Glutamatergic neuron (in vitro differentiated cells): ENCODE data around the gene GSTM4. TPM values are rescaled to one million over a fixed set of nuclear protein-coding genes. Genes with fewer than 3 reads are reported as not detected.

Experiments
- DNase-seq: peaks from one replicate; pipeline ENCODE4 v3.0.0; 2022
- H3K27ac Mint-ChIP-seq: one replicate; pipeline ENCODE4 v1.8.0; 2020; ENCODE audit warnings: mild to moderate bottlenecking, mixed read lengths, inconsistent platforms; ENCODE audit not compliant: unreplicated experiment
- H3K27me3 Mint-ChIP-seq: one replicate; pipeline ENCODE4 v1.8.0; 2020; ENCODE audit warnings: mild to moderate bottlenecking, moderate library complexity, mixed read lengths, inconsistent platforms; ENCODE audit not compliant: unreplicated experiment
- H3K36me3 Mint-ChIP-seq: one replicate; pipeline ENCODE4 v1.8.0; 2020; ENCODE audit warnings: mild to moderate bottlenecking, mixed read lengths, inconsistent platforms; ENCODE audit not compliant: unreplicated experiment
- H3K4me1 Mint-ChIP-seq: one replicate; pipeline ENCODE4 v1.8.0; 2020; ENCODE audit warnings: mild to moderate bottlenecking, low read depth, mixed read lengths, inconsistent platforms; ENCODE audit not compliant: unreplicated experiment
- H3K4me3 Mint-ChIP-seq: one replicate; pipeline ENCODE4 v1.8.0; 2020; ENCODE audit warnings: mild to moderate bottlenecking, mixed read lengths, inconsistent platforms; ENCODE audit not compliant: unreplicated experiment
- H3K9me3 Mint-ChIP-seq: one replicate; pipeline ENCODE4 v1.8.0; 2020; ENCODE audit warnings: mild to moderate bottlenecking, moderate library complexity, mixed read lengths, inconsistent platforms; ENCODE audit not compliant: unreplicated experiment
- CTCF ChIP-seq: fragments of 200-600 bp; sonication (generic); IDR thresholded peaks from one replicate; pipeline ENCODE4 v1.5.0; 2021; ENCODE audit not compliant: partially characterized antibody, unreplicated experiment
- total RNA-seq: library from RNA; stranded (reverse); fragmentation: NEBNext Ultra II Directional; extraction: Animal tissue kit (Norgen Biotek cat#: 25700); gene quantifications from one replicate; pipeline ENCODE4 v1.2.1, GENCODE V29; 2021; ENCODE audit not compliant: unreplicated experiment

Gene GSTM4
- total RNA-seq, 1 donor from 2014 or later: 12.3 TPM

- H3K4me1 Mint-ChIP-seq: peaks cover 19% of the 10 kb centered on the region
- TF ChIP-seq CTCF: no peak
- no peaks in the 10 kb centered on the region for H3K36me3 Mint-ChIP-seq
- H3K9me3 Mint-ChIP-seq: peaks cover 3% of the 10 kb centered on the region
- H3K4me3 Mint-ChIP-seq: peak overlapping the region; percentile 98
- DNase-seq: no peak
- H3K27me3 Mint-ChIP-seq: peaks cover 11% of the 10 kb centered on the region
- peak overlapping the region; percentile 64 for H3K27ac Mint-ChIP-seq
These were observed 34.3 kb upstream of the GSTM4 start for GRCh38 chr1:109621379-109622136.

GRCh38 chr1:109622137-109622892, 33.6 kb upstream of the GSTM4 start:
- Mint-ChIP-seq H3K27ac (peak overlapping the region; percentile 64), H3K27me3 (peaks cover 9% of the 10 kb centered on the region), H3K36me3 (no peaks in the 10 kb centered on the region), H3K4me3 (peak overlapping the region; percentile 98), H3K4me1 (peaks cover 19% of the 10 kb centered on the region), H3K9me3 (peaks cover 3% of the 10 kb centered on the region)
- DNase-seq: no peak
- no peak for TF ChIP-seq CTCF

- no peak for TF ChIP-seq CTCF
- peaks cover 9% of the 10 kb centered on the region for H3K27me3 Mint-ChIP-seq
- H3K9me3 Mint-ChIP-seq: peaks cover 5% of the 10 kb centered on the region
- no peak overlapping the region for H3K4me3 Mint-ChIP-seq
- peak overlapping the region; percentile 38 for H3K27ac Mint-ChIP-seq
- no peaks in the 10 kb centered on the region for H3K36me3 Mint-ChIP-seq
- peaks cover 19% of the 10 kb centered on the region for H3K4me1 Mint-ChIP-seq
- DNase-seq: no peak
These were observed 33.0 kb upstream of the GSTM4 start for GRCh38 chr1:109622895-109623294.

- DNase-seq: no peak
- Mint-ChIP-seq H3K9me3 (peaks cover 4% of the 10 kb centered on the region), H3K36me3 (no peaks in the 10 kb centered on the region), H3K4me3 (no peak overlapping the region), H3K27ac (no peak overlapping the region), H3K4me1 (peaks cover 19% of the 10 kb centered on the region), H3K27me3 (peaks cover 7% of the 10 kb centered on the region)
- no peak for TF ChIP-seq CTCF
These were observed 32.2 kb upstream of the GSTM4 start for GRCh38 chr1:109623601-109624161.
